Measurements from ENCODE around the gene ZFYVE21. TPM values are rescaled to one million over a fixed set of nuclear protein-coding genes. Genes with fewer than 3 reads are reported as not detected.
"Not testable (repeated sequence)": the region's sequence is repeated elsewhere in the genome, so short reads cannot be mapped to it uniquely, and the experiment has no call there.

The ZFYVE21 gene
- polyA plus RNA-seq, 2 of the 4 experiments (the other 2 are of a cell fraction) = 28.7 to 33.0 TPM

DNA sequence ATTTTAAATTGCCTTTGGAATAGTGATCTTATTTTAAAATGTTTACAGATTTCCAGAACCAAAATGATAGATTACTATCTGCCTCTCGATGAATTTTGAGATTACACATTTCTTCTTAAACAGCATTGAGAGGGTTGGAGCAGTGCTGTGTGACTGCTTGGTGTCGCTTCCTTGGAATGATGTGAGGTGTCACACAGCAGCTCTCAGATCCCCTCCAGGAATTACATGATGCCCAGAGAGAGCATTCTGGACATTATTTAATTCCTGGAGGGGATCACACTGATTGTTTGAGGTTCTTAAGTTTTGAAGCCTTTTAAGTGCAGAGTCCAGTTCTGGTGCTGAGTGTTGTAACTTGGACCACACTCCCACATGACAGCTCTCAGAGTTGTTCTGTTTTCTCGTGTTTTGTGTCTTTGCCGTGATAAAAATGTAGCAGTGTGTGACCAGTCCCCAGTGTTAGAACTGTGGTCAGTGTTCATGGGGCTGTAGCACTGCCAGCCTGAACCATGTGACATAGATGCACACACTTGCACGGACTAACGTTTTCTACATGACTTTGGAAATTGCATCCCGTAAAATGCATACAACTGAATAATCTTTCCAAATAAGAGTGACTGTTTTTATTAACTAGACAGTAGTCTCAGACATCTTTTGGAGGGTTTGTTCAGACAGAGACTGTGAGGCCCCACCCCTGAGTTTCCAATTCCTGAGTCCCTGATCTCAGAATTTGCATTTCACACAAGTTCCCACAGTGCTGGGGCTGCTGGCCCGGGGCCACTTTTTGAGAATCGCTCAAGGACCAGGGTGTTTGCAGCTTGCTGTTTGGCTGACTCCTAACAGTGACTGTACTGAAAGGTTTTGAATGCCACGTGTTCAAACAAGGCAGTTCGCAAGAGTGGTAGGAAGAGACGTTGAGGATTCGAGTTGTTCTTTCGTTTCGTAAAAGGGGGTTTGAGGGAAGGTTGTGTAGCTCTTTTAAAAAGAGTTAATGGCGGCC, 26.4 kb upstream of the ZFYVE21 start (continued):
- TF ChIP-seq, protein P1, sequence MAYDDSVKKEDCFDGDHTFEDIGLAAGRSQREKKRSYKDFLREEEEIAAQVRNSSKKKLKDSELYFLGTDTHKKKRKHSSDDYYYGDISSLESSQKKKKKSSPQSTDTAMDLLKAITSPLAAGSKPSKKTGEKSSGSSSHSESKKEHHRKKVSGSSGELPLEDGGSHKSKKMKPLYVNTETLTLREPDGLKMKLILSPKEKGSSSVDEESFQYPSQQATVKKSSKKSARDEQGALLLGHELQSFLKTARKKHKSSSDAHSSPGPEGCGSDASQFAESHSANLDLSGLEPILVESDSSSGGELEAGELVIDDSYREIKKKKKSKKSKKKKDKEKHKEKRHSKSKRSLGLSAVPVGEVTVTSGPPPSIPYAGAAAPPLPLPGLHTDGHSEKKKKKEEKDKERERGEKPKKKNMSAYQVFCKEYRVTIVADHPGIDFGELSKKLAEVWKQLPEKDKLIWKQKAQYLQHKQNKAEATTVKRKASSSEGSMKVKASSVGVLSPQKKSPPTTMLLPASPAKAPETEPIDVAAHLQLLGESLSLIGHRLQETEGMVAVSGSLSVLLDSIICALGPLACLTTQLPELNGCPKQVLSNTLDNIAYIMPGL (CRISPR knock-in tag; IDR thresholded peaks at IDR 0.05; ENCODE audit: borderline replicate concordance) = no peak
- TF ChIP-seq NPAS2 (CRISPR knock-in tag; IDR thresholded peaks at IDR 0.05; ENCODE audit: borderline replicate concordance) = no peak
- TF ChIP-seq, protein P2, sequence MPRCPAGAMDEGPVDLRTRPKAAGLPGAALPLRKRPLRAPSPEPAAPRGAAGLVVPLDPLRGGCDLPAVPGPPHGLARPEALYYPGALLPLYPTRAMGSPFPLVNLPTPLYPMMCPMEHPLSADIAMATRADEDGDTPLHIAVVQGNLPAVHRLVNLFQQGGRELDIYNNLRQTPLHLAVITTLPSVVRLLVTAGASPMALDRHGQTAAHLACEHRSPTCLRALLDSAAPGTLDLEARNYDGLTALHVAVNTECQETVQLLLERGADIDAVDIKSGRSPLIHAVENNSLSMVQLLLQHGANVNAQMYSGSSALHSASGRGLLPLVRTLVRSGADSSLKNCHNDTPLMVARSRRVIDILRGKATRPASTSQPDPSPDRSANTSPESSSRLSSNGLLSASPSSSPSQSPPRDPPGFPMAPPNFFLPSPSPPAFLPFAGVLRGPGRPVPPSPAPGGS (IDR thresholded peaks at IDR 0.05) = no peak
- no peak for TF ChIP-seq TFCP2L1 (CRISPR knock-in tag; IDR thresholded peaks at IDR 0.05)
- TF ChIP-seq POLR2AphosphoS2 (conservative IDR thresholded peaks at IDR 0.05; ENCODE audit: low read length) = no peak
- TF ChIP-seq HOXA7 (CRISPR knock-in tag; IDR thresholded peaks at IDR 0.05) = no peak
- TF ChIP-seq KDM5A (IDR thresholded peaks at IDR 0.05) = no peak
- no peak for TF ChIP-seq CHD4 (IDR thresholded peaks at IDR 0.05; ENCODE audit: borderline replicate concordance)

DNA sequence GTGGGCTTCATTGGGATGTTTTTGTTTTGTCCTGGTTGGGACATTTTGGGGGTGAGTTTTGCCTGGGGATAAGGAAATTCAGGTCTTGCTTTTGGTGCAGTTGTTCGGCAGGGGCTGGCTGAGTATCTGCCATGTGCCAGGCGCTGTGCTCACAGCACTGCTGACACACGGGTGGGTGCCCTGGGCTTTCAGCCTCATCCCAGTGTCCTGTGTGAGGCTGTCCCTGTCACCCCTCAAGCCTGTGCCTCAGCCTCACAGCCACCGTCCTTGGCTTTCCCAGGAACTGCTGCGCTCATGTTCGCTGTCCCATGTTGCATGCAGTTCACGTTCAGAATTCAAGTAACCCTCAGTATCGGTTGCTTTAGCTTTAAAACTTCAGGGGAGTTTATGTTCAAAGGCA, 25.3 kb upstream of the ZFYVE21 start:
- FAIRE-seq = no peak
- CTCF ChIA-PET = interaction anchor here (1.2 kb wide), 2 partner anchors 22 to 118 kb away, joined by 3 to 5 read pairs; no protein-coding TSS in a partner anchor

DNA sequence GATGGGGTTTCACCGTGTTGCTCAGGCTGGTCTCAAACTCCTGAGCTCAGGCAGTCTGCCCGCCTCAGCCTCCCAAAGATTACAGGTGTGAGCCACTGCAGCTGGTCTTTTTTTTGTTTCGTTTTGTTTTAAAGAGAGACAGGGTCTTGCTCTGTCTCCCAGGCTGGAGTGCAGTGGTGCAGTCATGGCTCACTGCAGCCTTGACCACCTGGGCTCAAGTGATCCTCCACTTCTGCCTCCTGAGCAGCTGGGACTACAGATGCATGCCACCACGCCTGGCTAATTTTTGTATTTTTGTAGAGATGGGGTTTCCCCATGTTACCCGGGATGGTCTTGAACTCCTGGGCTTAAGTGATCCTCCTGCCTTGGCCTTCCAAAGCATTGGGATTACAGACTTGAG, 24.0 kb upstream of the ZFYVE21 start:
- H3K27ac ChIP-seq; H3K9me3 ChIP-seq; H3K4me2 ChIP-seq; DNase-seq (ENCODE audit: low read depth in 1 of 2, low spot score in 1 of 2); H3K4me3 ChIP-seq; POLR2A ChIA-PET; H3K4me1 ChIP-seq; FAIRE-seq; ATAC-seq: not testable (repeated sequence)
- 92% methylated on average over 5 of the region's 5 CpGs for WGBS (ENCODE audit: missing lambda C conversion rate)
- CTCF ChIA-PET = interaction anchor here (0.9 to 1.2 kb wide), 4 partner anchors 12 to 24 kb away, joined by 3 to 4 read pairs (median 4); no protein-coding TSS in a partner anchor

More for the DNA sequence above, 25.3 kb upstream of the ZFYVE21 start:
- no peak overlapping the region for H3K27ac ChIP-seq
- POLR2A ChIA-PET = no interaction called here
- DNase-seq (ENCODE audit: low read depth in 1 of 2, low spot score in 1 of 2) = no peak
- peaks cover 10% of the 10 kb centered on the region; the same call in 2 of the 3 replicates for H3K4me1 ChIP-seq
- no peak overlapping the region for H3K4me2 ChIP-seq
- no peak for ATAC-seq
- no peak overlapping the region for H3K4me3 ChIP-seq
- TF ChIP-seq ZFP36 (IDR thresholded peaks at IDR 0.05; ENCODE audit: borderline replicate concordance, partially characterized antibody) (no peak), NPAS2 (CRISPR knock-in tag; IDR thresholded peaks at IDR 0.05; ENCODE audit: borderline replicate concordance) (no peak), GATA3 (IDR thresholded peaks at IDR 0.05; ENCODE audit: borderline replicate concordance) (no peak), SREBF2 (IDR thresholded peaks at IDR 0.05) (no peak), HOXB13 (CRISPR knock-in tag; IDR thresholded peaks at IDR 0.05; ENCODE audit: low read depth) (no peak), EHMT2 (IDR thresholded peaks at IDR 0.05; ENCODE audit: low read depth) (no peak), HDAC2 (IDR thresholded peaks at IDR 0.05) (no peak), MYC (IDR thresholded peaks at IDR 0.05; ENCODE audit: borderline replicate concordance, low read length) (no peak), RNF2 (IDR thresholded peaks at IDR 0.05; ENCODE audit: borderline replicate concordance, low read depth) (no peak), CEBPB (IDR thresholded peaks at IDR 0.05) (no peak)
- TF ChIP-seq, protein P1 (CRISPR knock-in tag; IDR thresholded peaks at IDR 0.05; ENCODE audit: borderline replicate concordance) = no peak
- 92% methylated on average over 8 of the region's 8 CpGs for WGBS (ENCODE audit: missing lambda C conversion rate)
- no peaks in the 10 kb centered on the region for H3K9me3 ChIP-seq

Measured in A549 (cell line).